Measurements from ENCODE around the gene KCNH2.

Gene KCNH2

DNA sequence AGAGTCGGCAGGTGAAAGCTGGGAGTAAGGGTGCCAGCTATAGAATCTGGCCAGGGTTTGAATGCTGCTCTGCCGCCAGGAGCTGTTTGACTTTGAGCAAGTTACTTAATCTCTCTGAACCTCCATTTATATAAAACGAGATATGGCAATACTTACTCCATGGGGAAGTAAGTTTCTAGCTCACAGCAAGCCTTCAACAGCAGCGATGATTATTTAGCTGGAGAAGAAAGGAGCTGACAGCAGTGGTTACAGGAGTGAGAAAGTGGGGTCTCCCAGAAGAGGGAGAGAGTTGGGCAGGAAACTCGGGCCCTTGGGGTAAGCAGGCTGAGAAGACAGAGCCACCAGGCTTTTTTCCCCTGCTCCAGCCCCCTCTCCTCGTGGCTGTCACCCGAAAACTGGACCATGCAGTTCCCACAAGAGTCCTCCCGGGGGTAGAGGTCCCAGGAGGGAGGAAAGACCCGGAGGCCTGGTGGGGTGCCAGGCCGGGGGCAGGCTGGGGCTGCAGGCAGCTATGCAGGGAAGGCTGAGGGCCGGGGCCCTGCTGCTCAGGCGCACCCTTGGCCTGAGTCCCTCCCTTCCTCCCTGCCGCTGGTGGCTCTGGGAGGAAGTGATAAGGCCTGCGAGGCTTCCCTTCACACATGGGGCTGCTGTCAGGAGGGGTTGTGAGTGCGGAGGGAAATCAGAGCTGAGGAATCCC, 16.2 kb upstream of the KCNH2 start:
- DNase-seq (ENCODE audit: low spot score), result no peak

DNA sequence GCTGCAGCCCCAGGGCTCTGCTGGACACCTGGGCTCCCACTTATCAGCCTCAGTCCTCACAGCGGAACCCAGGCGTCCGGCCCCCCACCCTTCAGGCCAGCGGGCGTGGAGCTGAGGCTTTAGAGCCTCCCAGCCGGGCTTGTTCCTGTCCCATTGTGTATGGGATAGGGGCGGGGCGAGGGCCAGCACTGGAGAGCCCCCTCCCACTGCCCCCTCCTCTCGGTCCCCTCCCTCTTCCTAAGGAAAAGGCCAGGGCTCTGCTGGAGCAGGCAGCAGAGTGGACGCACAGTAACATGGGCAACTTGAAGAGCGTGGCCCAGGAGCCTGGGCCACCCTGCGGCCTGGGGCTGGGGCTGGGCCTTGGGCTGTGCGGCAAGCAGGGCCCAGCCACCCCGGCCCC, 15.4 kb upstream of the KCNH2 start:
- DNase-seq (ENCODE audit: low spot score), result no peak

DNA sequence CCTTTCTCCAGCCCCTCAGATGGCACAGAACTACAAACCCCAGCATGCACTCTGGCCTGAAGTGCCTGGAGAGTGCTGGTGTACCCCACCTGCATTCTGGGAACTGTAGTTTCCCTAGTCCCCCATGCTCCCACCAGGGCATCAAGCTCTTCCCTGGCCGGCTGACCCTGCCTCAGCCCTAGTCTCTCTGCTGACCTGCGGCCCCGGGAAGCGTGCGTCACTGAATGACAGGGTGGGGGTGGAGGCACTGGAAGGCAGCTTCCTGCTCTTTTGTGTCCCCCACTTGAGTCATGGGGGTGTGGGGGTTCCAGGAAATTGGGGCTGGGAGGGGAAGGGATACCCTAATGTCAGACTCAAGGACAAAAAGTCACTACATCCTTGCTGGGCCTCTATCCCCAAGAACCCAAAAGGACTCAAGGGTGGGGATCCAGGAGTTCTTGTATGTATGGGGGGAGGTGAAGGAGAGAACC, 14.7 kb upstream of the KCNH2 start:
- no peak for DNase-seq (ENCODE audit: low spot score)

DNA sequence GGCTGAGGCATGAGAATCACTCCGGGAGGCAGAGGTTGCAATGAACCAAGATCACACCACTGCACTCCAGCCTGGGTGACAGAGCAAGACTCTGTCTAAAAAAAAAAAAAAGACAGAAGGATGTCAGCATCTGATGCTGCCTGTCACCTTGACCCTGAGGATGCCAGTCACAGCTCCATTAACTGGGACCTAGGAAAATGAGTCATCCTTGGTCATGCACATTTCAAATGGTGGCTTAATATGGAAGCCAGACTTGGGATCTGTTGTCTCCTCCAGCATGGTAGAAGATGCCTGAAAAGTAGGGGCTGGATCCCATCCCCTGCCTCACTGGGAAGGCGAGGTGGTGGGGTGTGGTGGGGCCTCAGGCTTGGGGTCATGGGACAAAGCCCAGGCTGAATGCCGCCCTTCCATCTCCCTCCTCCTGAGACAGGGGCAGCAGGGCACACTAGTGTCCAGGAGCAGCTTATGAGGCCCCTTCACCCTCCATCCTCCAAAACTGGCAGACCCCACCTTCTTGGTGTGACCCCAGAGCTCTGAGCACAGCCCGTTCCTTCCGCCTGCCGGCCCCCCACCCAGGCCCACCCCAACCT, 14.0 kb upstream of the KCNH2 start:
- DNase-seq (ENCODE audit: low spot score), result no peak

DNA sequence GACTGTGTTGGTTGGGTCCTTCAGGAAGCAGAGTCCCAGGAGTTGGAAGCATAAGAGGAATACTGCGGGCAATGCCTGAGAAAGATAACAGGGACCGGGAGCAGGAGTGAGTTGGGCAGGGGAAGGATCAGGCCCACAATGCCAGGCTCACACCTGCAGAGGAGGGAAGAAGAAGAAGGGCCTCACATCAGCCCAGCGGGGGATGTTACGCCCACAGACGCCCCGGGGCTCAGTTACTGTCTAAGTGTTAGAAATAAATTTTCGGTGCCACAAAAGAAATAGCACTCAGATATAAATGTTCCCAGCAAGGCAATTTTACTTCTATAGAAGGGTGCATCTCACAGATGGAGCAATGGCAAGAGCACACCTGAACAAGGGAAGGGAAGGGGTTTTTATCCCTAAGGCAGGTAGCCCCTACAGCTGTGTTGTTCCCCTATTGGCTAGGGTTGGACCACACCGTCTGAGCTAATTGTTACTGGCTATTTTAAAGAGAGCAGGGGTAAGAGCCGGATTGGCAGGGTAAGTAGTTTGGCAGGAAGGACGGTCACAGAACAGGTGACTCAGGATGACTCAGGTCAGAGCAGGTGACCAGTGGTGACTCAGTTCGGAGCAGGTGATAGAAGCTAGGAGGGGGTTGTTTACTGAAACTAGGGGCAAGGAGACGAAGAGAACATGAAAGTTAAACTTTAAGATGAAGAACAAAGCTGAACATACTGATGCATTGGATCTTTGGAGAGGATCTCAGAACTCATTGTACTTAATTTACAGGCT, 12.5 kb upstream of the KCNH2 start, which contains the start of gene NOS3:
TSS of gene NOS3 (plus strand) at position 602 of the 771 bp plus-strand sequence. CDS start 2,787 bp downstream, outside the sequence.
- no peak for DNase-seq (ENCODE audit: low spot score)

DNA sequence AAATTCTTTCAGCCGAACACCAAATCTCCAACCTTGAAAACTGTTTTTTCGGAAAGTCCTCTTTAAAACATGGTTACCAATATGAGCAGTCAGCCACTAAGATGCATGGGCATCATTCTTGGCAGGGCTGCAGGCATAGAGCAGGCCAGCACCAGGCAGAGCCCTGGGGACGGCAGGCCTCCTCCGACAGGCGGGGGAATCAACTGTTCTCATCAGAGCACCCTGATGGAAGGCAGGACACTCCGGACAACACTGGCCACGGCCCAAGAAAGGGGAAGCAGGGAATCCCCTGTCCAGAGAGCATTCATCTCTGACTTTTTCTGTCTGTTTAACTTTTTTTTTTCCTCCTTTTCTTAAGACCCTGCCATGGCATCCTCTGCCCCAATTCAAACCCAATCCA, 11.3 kb upstream of the KCNH2 start:
- DNase-seq (ENCODE audit: low spot score), result no peak

DNA sequence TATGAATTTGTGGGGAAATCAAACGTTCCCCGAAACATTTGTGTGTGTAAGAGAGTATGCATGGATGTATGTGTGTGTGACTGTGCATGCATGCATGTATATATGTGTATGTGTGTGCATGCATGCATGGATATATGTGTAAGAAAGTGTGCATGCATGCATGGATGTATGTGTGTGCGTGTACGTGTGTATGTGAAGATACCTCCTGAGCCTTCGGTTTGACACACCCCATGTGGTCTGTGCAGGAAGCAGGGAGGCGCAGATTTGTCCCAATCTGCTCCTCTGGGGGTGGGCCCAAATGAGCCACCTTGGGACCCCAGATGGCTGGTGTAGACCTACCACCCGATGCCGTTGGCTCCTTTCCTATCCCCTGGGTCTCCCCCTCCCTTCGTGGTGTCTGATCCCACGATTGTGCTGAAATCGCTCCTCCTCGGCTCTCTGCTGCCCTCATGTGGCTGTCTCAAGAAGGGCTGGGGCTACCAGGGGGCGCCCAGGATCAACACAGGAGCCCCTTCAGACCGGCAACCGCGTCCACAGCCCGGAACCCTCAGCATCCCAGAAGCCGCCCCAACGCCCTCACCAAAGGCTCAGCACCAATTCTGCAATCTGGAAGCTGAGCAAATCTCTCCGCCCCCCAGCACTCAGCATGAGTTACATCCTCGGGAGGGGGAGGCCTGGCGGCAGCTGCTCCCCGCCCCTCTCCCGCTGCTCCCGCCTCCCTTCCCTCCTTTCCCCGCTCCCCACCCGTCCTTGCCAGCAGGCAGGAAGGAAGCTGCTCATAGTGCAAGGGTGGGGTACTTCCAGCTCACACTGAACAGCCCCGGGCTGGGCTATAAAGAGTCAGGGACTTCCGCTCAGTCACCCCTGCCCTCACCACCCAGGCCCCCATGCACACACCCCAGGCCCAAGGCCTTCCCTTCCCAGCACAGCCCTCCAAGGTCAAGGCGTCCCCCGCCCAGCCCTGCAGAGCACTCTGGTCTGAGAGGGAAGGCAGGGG, 10.4 kb upstream of the KCNH2 start:
- peak; percentile 72 for DNase-seq (ENCODE audit: low spot score)

DNA sequence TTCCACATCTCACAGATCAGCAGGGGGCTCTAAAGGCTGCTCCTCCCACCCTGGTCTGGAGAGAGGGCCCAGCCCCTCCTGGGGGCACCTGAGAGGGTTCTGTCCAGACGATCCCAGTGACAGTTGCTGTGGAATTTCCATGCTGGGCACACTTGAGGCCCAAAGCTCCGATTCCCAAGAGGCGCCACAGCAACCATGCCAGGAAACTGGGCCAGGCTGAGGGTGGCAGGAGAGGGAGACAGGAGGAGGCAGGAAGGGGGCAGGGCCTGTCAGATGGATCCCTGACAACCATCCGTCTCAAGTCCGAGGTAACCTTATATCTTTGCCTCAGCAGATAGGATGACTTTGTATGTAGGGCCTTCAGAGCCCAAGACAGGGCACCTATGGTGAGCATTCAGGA, 8.4 kb upstream of the KCNH2 start:
- no peak for DNase-seq (ENCODE audit: low spot score)

DNA sequence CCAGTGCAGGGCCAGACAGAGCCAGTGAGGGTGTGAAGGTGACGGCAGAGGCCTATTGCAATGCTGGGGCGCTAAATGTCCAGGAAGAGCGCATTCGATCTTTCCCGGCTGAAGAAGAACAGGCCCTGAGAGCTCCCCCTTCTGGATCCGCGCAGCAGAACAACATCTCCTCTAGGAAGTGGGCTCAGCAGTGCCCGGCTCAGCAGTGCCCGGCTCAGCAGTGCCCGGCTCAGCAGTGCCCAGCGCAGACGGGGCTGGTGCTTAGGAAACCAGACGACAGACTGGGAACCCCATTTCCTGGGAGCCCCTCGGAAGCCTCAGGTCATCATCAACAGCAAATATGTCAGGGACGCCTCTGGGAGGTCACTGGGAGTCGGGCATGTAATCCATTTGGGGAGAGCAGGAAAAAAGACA, 8.0 kb upstream of the KCNH2 start:
- DNase-seq (ENCODE audit: low spot score), result peak; percentile 57

DNA sequence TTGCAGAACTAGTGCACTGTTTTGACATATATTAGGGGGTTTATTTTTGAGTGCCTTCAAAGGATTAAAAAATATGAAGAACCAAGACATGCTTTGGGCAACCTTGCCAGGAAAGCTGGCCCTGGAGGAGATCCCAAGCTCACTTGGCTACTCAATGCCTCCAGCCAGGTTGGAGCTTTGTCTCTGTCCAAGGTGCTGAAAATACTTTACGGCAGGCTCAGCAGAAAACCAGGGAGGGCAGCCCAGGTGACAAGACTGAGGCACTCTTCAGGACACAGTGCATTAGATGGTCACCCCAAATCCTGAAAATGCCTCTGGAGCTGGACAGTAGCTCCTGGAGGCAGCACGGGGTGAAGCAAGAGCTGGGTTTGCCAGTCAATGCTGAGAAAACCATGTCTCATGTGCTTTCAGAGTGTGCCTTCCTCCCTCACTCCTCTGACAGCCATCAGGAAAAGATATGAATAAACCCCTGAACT, 5.8 kb upstream of the KCNH2 start:
- DNase-seq (ENCODE audit: low spot score), result peak; percentile 41

DNA sequence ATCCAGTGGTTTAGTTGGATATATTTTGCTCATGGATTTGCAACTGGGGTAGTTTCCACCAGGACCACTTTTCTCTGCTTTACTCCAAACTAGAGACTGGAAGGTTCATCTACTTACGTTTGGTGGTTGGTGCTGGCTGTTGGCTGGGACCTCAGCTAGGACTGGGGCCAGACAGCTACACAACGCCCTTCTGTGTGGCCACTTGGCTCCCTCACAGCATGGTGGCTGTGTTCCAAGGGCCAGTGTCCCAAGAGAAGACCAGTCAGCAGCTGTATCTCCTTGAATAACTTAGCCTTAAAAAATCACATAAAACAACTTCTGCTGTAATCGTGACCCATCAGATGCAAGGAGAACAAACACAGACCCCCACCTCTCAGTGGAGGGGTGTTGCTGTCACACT, 4.2 kb upstream of the KCNH2 start:
- DNase-seq (ENCODE audit: low spot score), result no peak

DNA sequence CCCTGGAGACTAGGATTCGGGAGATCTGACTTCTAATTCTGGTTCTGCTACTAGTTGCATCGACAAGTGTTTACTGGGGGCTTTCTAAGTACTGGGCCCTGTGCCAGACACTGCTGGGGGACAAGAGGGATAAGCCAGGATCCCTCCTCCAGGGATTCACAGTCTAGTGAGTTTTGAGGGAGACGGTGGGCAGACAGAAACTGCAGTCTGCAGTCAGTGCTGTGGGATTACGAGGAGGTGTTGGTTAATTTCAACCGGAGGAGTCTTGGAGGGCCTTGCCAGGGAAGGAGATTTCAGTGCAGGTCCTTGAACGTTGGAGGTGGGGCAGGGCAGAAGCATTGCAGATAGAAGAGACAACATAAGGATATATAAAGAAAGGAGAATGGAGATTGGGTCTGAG, 3.5 kb upstream of the KCNH2 start:
- DNase-seq (ENCODE audit: low spot score), result no peak

DNA sequence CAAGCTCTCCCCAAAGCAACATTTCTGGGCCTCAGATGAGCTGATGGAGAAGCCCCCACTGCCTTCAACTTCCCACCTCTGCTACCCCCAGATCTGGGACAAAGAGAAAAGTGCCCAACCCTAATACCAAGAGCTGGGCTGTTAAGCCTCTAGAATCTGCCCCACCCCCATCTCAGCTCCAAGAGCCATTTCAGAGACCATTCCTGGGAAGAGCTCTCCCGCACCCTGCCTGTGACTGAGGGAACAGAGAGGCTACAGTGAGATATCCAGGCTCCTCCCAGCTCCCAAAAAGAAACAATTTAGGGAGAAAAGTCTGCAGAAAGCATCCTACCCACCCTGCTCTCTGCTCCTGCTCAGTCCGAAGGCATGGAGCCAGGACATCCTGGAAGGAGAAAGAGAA, 2.5 kb upstream of the KCNH2 start:
- DNase-seq (ENCODE audit: low spot score), result no peak

DNA sequence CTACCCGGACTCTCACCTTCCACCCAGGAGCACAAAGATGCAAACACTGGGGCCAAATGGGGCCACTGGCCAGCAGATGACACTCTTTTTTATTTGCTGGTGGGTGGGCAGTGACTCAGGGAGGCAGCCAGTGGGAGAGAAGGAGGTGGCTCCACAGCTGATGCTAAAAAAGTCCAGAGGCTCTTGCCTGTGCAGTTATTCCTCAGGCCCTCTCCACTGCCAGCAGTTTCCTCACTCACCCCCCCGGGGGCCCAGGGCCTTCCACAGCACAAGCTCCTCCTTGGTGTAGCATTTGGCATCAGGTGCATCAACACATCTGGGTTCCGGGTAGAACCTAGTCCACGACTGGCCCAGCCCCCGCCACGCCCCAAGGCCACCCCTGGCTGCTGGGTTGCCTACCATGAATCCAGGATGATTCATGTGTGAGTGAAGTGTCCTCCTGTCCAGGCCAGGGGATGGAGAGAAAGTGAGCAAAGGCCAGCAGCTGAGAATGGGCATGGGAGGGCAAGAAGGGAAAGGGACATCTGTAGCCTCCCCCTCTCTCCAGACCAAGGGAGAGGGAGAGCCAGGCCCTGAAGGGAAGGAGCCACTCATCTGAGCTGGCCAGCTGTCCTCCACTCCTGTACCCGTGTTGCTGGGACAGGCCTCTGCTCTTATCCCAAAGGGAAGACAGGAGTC, 1.7 kb upstream of the KCNH2 start:
- DNase-seq (ENCODE audit: low spot score), result no peak

DNA sequence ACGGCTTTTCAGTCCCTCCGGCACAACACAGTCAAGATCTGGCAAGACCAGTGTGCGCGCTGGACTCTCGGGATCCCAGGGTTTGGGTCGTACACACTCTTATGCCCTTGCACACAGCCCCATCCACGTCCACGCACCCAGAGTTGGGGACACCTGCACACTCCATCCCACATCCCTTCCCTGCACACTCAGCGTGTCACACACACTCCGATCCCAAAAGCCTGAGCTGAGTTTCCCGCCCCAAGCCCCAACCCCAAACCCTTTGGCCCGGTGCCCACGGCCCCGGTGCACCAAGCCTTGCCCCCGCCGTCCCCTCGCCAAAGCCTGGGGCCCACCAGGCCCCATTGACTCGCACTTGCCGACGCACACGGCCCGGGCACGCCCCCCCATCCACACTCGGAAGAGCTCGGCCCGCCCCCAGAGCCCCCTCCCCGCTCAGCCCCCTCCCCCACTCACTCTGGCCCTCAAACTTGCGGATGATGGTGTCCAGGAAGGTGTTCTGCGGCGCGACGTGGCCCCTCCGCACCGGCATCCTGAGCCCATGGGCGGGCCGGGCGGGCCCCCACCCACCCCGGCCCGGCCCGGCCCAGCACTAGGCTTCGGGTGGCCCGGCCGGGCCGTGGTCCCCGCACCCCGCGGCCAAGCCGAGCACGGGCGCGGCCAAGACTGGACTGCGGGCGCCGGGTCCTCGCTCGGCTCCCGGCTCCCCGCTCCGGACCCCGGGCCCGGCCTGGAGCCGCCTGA, 567 bp downstream of the KCNH2 start:
- no peak for DNase-seq (ENCODE audit: low spot score)

DNA sequence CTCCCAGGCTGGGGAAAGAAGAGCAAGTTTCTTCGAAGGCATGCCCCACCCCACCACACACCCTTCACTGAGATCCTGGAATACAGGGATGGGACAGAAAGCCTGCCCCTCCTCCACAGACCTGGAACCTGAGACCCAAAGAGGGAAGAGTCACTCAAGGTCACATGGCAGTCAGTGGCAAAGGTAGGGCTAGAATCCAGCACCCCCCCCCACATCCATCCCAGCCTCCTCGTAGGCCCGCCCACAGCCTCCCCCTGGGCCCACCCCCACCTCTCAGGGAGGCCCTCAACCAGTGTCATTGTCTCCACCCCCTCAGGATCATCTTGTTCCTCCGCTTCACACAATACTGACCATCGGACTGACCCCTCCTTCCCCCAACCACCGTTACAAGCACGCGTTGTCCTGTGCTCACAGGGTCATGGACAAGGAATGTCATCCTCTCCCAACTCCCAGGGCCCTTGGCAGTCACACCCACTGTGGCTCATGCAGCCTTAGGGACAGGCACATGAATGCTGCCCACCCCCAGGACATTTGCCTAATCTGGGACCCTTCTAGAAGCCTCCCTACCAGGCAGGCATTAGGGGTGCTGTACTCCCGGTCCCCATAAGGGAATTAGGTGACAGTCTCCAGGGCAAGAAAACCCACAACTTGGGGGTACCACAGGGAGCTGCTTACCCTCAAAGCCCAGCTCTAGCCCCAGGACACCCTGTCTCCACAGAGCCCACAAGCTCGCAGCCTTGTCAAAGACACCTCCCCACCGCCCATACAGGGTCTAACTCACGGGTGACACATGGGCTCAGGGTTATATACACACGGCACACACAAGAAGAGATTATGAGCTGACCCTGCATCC, 1.4 kb downstream of the KCNH2 start:
- no peak for DNase-seq (ENCODE audit: low spot score)

DNA sequence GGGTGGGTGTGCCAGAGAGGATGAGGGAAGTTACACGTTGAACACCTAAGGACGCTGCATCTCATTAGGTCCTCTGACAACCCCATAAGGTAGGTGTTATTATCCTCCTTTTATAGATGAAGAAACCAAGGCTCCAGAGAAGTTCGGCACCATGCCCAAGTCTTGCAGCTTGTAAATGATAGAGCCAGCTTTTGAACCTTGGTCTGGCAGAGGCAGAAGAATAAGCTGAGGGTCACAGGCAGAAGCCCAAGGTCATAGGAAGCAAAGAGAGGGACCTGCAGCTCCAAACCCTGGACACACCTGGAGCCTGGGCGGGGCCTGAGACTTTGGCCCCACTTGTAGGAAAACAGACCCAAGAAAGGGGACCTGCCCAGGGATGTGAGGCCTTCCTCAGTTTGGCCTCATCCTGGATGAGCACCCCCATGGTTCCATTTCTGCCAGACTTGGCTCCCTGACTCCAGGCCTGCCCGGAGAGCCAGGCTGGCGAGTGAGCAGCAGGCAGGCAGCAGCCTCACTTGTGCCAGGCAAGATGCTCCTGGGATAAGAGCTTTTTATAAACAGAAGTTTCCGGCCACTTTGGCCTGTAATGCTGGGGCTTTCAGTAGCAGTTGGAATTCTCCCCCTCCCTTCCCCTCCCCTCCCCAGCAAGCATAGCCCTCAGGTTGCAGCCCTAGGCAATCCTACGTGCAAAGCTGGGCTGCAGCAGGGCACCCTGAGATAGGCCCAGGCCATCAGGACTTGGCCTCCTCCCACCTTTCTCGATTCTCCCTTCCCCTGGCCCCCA, 2.4 kb downstream of the KCNH2 start:
- no peak for DNase-seq (ENCODE audit: low spot score)
